ENCODE data around the gene RIMBP2. TPM values are rescaled to one million over a fixed set of nuclear protein-coding genes. Genes with fewer than 3 reads are reported as not detected.

The RIMBP2 gene
- total and polyA plus RNA-seq, 11 donors = 2.1 TPM; not detected in 10

- Histone ChIP-seq H3K27me3 (no peaks in the 10 kb centered on the region), H3K27ac (no peak overlapping the region), H3K4me3 (no peak overlapping the region), H3K4me1 (no peaks in the 10 kb centered on the region), H3K36me3 (no peaks in the 10 kb centered on the region), H3K9me3 (no peaks in the 10 kb centered on the region)
- DNase-seq (no peak), ATAC-seq (no peak)
- intact Hi-C loops (cut with DNase I) = no loop called here
- TF ChIP-seq POLR2A (IDR thresholded peaks at IDR 0.05) = no peak
- TF ChIP-seq, protein P1, sequence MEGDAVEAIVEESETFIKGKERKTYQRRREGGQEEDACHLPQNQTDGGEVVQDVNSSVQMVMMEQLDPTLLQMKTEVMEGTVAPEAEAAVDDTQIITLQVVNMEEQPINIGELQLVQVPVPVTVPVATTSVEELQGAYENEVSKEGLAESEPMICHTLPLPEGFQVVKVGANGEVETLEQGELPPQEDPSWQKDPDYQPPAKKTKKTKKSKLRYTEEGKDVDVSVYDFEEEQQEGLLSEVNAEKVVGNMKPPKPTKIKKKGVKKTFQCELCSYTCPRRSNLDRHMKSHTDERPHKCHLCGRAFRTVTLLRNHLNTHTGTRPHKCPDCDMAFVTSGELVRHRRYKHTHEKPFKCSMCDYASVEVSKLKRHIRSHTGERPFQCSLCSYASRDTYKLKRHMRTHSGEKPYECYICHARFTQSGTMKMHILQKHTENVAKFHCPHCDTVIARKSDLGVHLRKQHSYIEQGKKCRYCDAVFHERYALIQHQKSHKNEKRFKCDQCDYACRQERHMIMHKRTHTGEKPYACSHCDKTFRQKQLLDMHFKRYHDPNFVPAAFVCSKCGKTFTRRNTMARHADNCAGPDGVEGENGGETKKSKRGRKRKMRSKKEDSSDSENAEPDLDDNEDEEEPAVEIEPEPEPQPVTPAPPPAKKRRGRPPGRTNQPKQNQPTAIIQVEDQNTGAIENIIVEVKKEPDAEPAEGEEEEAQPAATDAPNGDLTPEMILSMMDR (IDR thresholded peaks at IDR 0.05) = no peak
- WGBS, 4 donors = 20 to 29% (median 24%) methylated on average over 6 to 7 of the region's 7 CpGs
These were observed 136.9 kb downstream of the RIMBP2 start for GRCh38 chr12:130579231-130579630.

- WGBS, 4 donors = 62 to 73% (median 69%) methylated on average over 6 of the region's 6 CpGs
- no peak for ATAC-seq
- no peak overlapping the region for H3K27ac ChIP-seq
These were observed 138.7 kb downstream of the RIMBP2 start for GRCh38 chr12:130577351-130577750.

GRCh38 chr12:130576371-130576816 is 139.7 kb downstream of the RIMBP2 start:
- Histone ChIP-seq H3K4me1 (no peaks in the 10 kb centered on the region), H3K27ac (no peak overlapping the region), H3K4me3 (no peak overlapping the region), H3K9me3 (no peaks in the 10 kb centered on the region), H3K27me3 (no peaks in the 10 kb centered on the region), H3K36me3 (no peaks in the 10 kb centered on the region)
- WGBS, 4 donors = 81 to 85% (median 82%) methylated on average over 17 of the region's 17 CpGs
- TF ChIP-seq, protein P1 (IDR thresholded peaks at IDR 0.05) = no peak
- TF ChIP-seq POLR2A (IDR thresholded peaks at IDR 0.05) = no peak
- no peak for ATAC-seq
- DNase-seq = no peak
- intact Hi-C loops (cut with DNase I) = no loop called here

More at GRCh38 chr12:130577351-130577750, 138.7 kb downstream of the RIMBP2 start:
- Histone ChIP-seq H3K4me1 (no peaks in the 10 kb centered on the region), H3K27me3 (no peaks in the 10 kb centered on the region), H3K4me3 (no peak overlapping the region), H3K36me3 (no peaks in the 10 kb centered on the region), H3K9me3 (no peaks in the 10 kb centered on the region)
- TF ChIP-seq POLR2A (IDR thresholded peaks at IDR 0.05) = no peak
- TF ChIP-seq, protein P1 (IDR thresholded peaks at IDR 0.05) = no peak
- intact Hi-C loops (cut with DNase I) = no loop called here
- no peak for DNase-seq

DNA sequence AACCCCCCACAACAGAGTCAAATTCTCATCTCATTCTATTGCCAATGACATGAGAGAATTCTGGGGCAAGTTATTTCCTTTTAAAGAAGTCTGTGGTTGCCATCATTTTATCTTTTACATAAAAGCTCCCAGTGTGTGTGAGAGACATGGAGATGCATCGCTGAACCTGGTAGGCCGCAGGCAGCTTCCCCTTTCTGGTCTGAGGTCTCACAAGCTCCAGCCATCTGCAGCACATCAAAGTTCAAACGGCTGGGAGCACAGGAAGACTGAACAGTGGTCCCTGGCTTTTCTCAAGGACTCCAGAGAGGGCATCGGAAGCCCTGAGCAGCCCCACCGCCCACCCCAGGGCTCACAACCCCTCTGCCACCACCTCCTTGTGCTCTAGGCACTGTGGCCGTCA is 141.7 kb downstream of the RIMBP2 start:
- H3K4me1 ChIP-seq = no peaks in the 10 kb centered on the region
- 54 to 68% (median 64%) methylated on average over 6 of the region's 6 CpGs for WGBS, 4 donors
- no peak overlapping the region for H3K4me3 ChIP-seq
- H3K27me3 ChIP-seq = no peaks in the 10 kb centered on the region
- no peak overlapping the region for H3K27ac ChIP-seq
- TF ChIP-seq POLR2A (IDR thresholded peaks at IDR 0.05) = no peak
- TF ChIP-seq, protein P1 (IDR thresholded peaks at IDR 0.05) = no peak
- no peaks in the 10 kb centered on the region for H3K9me3 ChIP-seq
- no peaks in the 10 kb centered on the region for H3K36me3 ChIP-seq
- DNase-seq (no peak), ATAC-seq (no peak)
- intact Hi-C loops (cut with DNase I) = no loop called here
